ENCODE data around the gene IGFN1. TPM values are rescaled to one million over a fixed set of nuclear protein-coding genes. Genes with fewer than 3 reads are reported as not detected.

The IGFN1 gene
- total RNA-seq, 2 donors from 2014 or later: 0.12 to 0.16 TPM

GRCh38 chr1:201178718-201179117, 11.9 kb upstream of the IGFN1 start:
- Histone ChIP-seq H3K9me3 (no peaks in the 10 kb centered on the region), H3K9ac (ENCODE audit: low read depth in 2 of 2, low read length in 2 of 2) (no peak overlapping the region), H3K27ac (no peak overlapping the region), H3K4me3 (no peak overlapping the region), H3K36me3 (no peaks in the 10 kb centered on the region), H3K4me1 (no peaks in the 10 kb centered on the region), H3K27me3 (no peaks in the 10 kb centered on the region)
- DNase-seq: no peak
- intact Hi-C loops (cut with DNase I): no loop called here
- no peak for TF ChIP-seq CTCF (IDR thresholded peaks at IDR 0.05)

- Histone ChIP-seq H3K27me3 (no peaks in the 10 kb centered on the region), H3K27ac (no peak overlapping the region)
Observed at GRCh38 chr1:201180141-201180540, 10.5 kb upstream of the IGFN1 start.

GRCh38 chr1:201180901-201181300, 9.7 kb upstream of the IGFN1 start:
- no peak overlapping the region for H3K4me3 ChIP-seq
- H3K36me3 ChIP-seq: no peaks in the 10 kb centered on the region
- intact Hi-C loops (cut with DNase I): no loop called here
- TF ChIP-seq CTCF (IDR thresholded peaks at IDR 0.05): no peak
- DNase-seq: no peak
- H3K27me3 ChIP-seq: no peaks in the 10 kb centered on the region
- no peaks in the 10 kb centered on the region for H3K9me3 ChIP-seq
- no peak overlapping the region for H3K27ac ChIP-seq
- no peak overlapping the region for H3K9ac ChIP-seq (ENCODE audit: low read depth in 2 of 2, low read length in 2 of 2)
- H3K4me1 ChIP-seq: no peaks in the 10 kb centered on the region

More at GRCh38 chr1:201180141-201180540, 10.5 kb upstream of the IGFN1 start:
- DNase-seq: no peak
- Histone ChIP-seq H3K4me3 (no peak overlapping the region), H3K9ac (ENCODE audit: low read depth in 2 of 2, low read length in 2 of 2) (no peak overlapping the region), H3K4me1 (no peaks in the 10 kb centered on the region), H3K36me3 (no peaks in the 10 kb centered on the region), H3K9me3 (no peaks in the 10 kb centered on the region)
- intact Hi-C loops (cut with DNase I): no loop called here
- TF ChIP-seq CTCF (IDR thresholded peaks at IDR 0.05): no peak

- no peak overlapping the region for H3K9ac ChIP-seq (ENCODE audit: low read depth in 2 of 2, low read length in 2 of 2)
- TF ChIP-seq CTCF (IDR thresholded peaks at IDR 0.05): no peak
- H3K9me3 ChIP-seq: no peaks in the 10 kb centered on the region
- no peaks in the 10 kb centered on the region for H3K27me3 ChIP-seq
- H3K4me3 ChIP-seq: no peak overlapping the region
- no peaks in the 10 kb centered on the region for H3K4me1 ChIP-seq
- intact Hi-C loops (cut with DNase I): no loop called here
- H3K36me3 ChIP-seq: no peaks in the 10 kb centered on the region
- no peak for DNase-seq
- no peak overlapping the region for H3K27ac ChIP-seq
Observed at GRCh38 chr1:201181323-201181722, 9.3 kb upstream of the IGFN1 start.

GRCh38 chr1:201181726-201182125, 8.9 kb upstream of the IGFN1 start:
- intact Hi-C loops (cut with DNase I): no loop called here
- no peaks in the 10 kb centered on the region for H3K36me3 ChIP-seq
- no peaks in the 10 kb centered on the region for H3K4me1 ChIP-seq
- no peak for TF ChIP-seq CTCF (IDR thresholded peaks at IDR 0.05)
- DNase-seq: no peak
- H3K4me3 ChIP-seq: no peak overlapping the region
- no peak overlapping the region for H3K27ac ChIP-seq
- no peak overlapping the region for H3K9ac ChIP-seq (ENCODE audit: low read depth in 2 of 2, low read length in 2 of 2)
- no peaks in the 10 kb centered on the region for H3K9me3 ChIP-seq
- H3K27me3 ChIP-seq: no peaks in the 10 kb centered on the region

- Histone ChIP-seq H3K4me3 (no peak overlapping the region), H3K9me3 (no peaks in the 10 kb centered on the region), H3K27ac (no peak overlapping the region), H3K27me3 (no peaks in the 10 kb centered on the region), H3K9ac (ENCODE audit: low read depth in 2 of 2, low read length in 2 of 2) (no peak overlapping the region), H3K36me3 (no peaks in the 10 kb centered on the region), H3K4me1 (no peaks in the 10 kb centered on the region)
- intact Hi-C loops (cut with DNase I): no loop called here
- no peak for DNase-seq
- no peak for TF ChIP-seq CTCF (IDR thresholded peaks at IDR 0.05)
Observed at GRCh38 chr1:201183209-201183608, 7.4 kb upstream of the IGFN1 start.
